Measurements from ENCODE around the gene ARPC2. TPM values are rescaled to one million over a fixed set of nuclear protein-coding genes. Genes with fewer than 3 reads are reported as not detected.

The ARPC2 gene
- total and polyA plus RNA-seq, 8 donors: 92.1 to 456 (median 256) TPM

DNA sequence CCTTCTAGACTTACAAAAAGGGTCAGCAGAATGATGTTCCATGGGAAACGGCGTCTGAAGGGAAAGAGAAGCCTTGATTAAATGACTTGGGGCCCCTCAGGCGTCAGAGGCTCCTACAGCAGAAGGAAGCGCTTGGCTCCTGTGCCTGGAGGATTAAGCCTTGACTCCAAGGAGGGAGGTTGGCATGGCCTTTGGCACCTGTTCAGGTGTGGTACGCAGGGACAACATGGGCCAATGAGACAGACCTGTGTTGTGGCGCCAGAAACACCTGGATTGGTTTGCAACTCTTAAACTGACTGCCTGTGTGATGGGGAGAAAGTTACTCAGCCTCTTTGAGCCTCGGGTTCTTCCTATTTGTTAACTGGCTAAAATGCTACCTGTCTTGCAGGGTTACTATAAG lies 60.9 kb downstream of the ARPC2 start:
- TF ChIP-seq CTCF (IDR thresholded peaks at IDR 0.05) (no peak), POLR2AphosphoS5 (IDR thresholded peaks at IDR 0.05) (no peak), POLR2A (IDR thresholded peaks at IDR 0.05) (no peak), EP300 (IDR thresholded peaks at IDR 0.05) (no peak)

DNA sequence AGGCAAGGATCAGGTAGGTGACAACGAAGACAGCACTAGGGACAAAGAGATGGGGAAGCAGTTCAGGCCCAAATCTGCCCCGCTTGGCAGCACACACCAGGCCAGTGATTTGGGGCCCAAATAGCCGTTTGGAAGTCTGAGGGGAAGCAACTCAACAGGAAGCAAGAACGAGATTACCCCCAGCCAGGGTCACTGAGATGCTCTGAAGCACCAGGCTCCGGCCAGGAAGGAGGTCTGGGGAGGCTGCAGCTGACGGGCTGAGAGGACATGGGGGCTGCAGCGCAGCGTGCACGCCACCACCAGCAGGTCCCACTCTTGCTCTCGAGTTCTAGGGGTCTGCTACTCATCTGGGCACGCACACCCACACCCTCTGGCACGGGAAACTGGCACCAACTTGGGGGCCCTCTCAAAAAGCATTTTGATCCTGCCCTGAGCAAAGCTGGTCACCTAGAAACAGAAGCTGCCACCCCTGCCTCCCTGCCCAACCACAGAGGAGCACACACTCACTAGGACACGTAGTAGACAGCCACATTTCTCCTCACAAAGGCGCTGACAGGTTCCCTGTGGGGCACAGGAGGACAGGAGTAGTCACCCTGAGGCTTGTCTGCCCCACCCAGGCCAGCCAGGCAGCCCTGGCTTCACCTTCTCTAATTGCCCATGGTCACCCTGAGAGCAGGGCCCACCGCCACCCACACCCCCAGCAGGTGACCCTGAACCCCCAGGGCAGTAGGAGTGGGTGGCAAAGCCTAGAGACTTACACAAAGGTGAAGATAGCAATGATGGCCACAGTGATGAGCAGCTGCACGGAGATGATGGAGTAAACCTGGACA lies 61.8 kb downstream of the ARPC2 start:
- Histone ChIP-seq H3K9me3 (no peaks in the 10 kb centered on the region), H3K27me3 (no peaks in the 10 kb centered on the region), H3K36me3 (peaks cover 81 to 98% (median 87%) of the 10 kb centered on the region in 4 donors), H3K4me3 (no peak overlapping the region), H3K27ac (peak overlapping the region in 4 of 5 donors; percentile 13 to 99 (median 88)), H3K4me1 (peaks cover 28 to 90% (median 73%) of the 10 kb centered on the region in 4 donors)
- DNase-seq: no peak
- intact Hi-C loops (cut with DNase I; ENCODE audit: low total_unique reads): no loop called here
- TF ChIP-seq POLR2AphosphoS5 (IDR thresholded peaks at IDR 0.05) (no peak), POLR2A (IDR thresholded peaks at IDR 0.05) (no peak), EP300 (IDR thresholded peaks at IDR 0.05) (no peak), CTCF (IDR thresholded peaks at IDR 0.05) (no peak)
- 71 to 81% (median 75%) methylated on average over 14 to 16 of the region's 16 CpGs for WGBS, 5 donors

More for the DNA sequence above, 60.9 kb downstream of the ARPC2 start:
- peaks cover 84 to 95% (median 88%) of the 10 kb centered on the region in 4 donors for H3K36me3 ChIP-seq
- WGBS, 5 donors: 33 to 64% (median 59%) methylated on average over 7 of the region's 7 CpGs
- intact Hi-C loops (cut with DNase I; ENCODE audit: low total_unique reads): no loop called here
- no peaks in the 10 kb centered on the region for H3K27me3 ChIP-seq
- no peak overlapping the region for H3K4me3 ChIP-seq
- no peak for DNase-seq
- H3K4me1 ChIP-seq: peaks cover 23 to 90% (median 70%) of the 10 kb centered on the region in 4 donors
- no peaks in the 10 kb centered on the region for H3K9me3 ChIP-seq
- peak overlapping the region in 4 of 5 donors; percentile 17 to 99 (median 88) for H3K27ac ChIP-seq

GRCh38 chr2:218280260-218280870 lies 63.4 kb downstream of the ARPC2 start:
- Histone ChIP-seq H3K4me1 (peaks cover 44 to 90% (median 78%) of the 10 kb centered on the region in 4 donors), H3K27ac (peak overlapping the region in 4 of 5 donors; percentile 85 to 100 (median 94)), H3K27me3 (no peaks in the 10 kb centered on the region), H3K9me3 (no peaks in the 10 kb centered on the region), H3K36me3 (peaks cover 65 to 82% (median 73%) of the 10 kb centered on the region in 4 donors), H3K4me3 (no peak overlapping the region)
- intact Hi-C loops (cut with DNase I; ENCODE audit: low total_unique reads): no loop called here
- 87 to 92% (median 90%) methylated on average over 14 of the region's 14 CpGs for WGBS, 5 donors
- TF ChIP-seq POLR2AphosphoS5 (IDR thresholded peaks at IDR 0.05) (no peak), EP300 (IDR thresholded peaks at IDR 0.05) (no peak), POLR2A (IDR thresholded peaks at IDR 0.05) (no peak), CTCF (IDR thresholded peaks at IDR 0.05) (no peak)
- DNase-seq: no peak

DNA sequence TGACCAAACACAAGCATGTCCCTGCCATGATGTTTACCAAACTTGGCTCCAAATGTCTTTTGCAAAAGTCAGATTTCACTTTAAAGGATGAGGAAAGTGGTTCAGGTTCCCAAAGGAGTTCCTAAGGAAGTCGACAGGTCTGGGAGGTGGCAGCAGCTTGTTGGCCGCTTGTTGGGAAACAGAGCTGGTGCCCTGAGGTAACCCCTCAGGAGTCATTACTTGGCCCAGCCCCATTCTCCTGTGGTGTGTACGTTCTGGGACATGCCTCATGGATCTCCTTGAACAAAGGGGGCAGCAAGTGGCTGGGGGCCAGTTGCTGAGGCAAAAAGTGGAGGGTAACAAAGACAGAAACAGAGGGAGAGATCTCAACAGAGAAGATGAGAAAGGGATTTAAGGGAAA lies 64.5 kb downstream of the ARPC2 start:
- peaks cover 54 to 71% (median 62%) of the 10 kb centered on the region in 4 donors for H3K36me3 ChIP-seq
- H3K27ac ChIP-seq: peak overlapping the region; percentile 83 to 100 (median 99)
- TF ChIP-seq POLR2AphosphoS5 (IDR thresholded peaks at IDR 0.05): peak in 1 of 3 donors; percentile 53
- no peak for TF ChIP-seq POLR2A (IDR thresholded peaks at IDR 0.05)
- H3K27me3 ChIP-seq: no peaks in the 10 kb centered on the region
- H3K4me3 ChIP-seq: peak overlapping the region in 1 of 4 donors; percentile 5
- peaks cover 55 to 92% (median 87%) of the 10 kb centered on the region in 4 donors for H3K4me1 ChIP-seq
- 21 to 51% (median 31%) methylated on average over 3 of the region's 3 CpGs for WGBS, 5 donors
- peak in 1 of 2 donors; percentile 63 for DNase-seq
- intact Hi-C loops (cut with DNase I; ENCODE audit: low total_unique reads): no loop called here
- H3K9me3 ChIP-seq: no peaks in the 10 kb centered on the region

Measured in stomach (tissue), 9 donors.